GM12865 (cell line): ENCODE data around the gene GALNT9.

Experiments used
- DNase-seq: peaks from one replicate; pipeline ENCODE4 v3.0.0; 2010; ENCODE audit warnings: low read depth
- H3K4me3 ChIP-seq: 2 replicates; pipeline ENCODE4 v1.5.1; 2011; ENCODE audit warnings: mild to moderate bottlenecking, low read depth, low read length, control low read depth
- CTCF ChIP-seq: IDR thresholded peaks from 2 replicates; pipeline ENCODE4 v1.5.1; 2011; ENCODE audit warnings: low read length, control low read depth, low read depth, inconsistent platforms; ENCODE audit not compliant: insufficient read depth; ENCODE audit errors: missing control alignments

Gene GALNT9

GRCh38 chr12:132323171-132324010 lies 6.0 kb downstream of the GALNT9 start:
- DNase-seq, result no peak
- H3K4me3 ChIP-seq, result no peak overlapping the region
- TF ChIP-seq CTCF, result no peak

GRCh38 chr12:132322206-132323132 lies 6.9 kb downstream of the GALNT9 start:
- DNase-seq, result no peak
- H3K4me3 ChIP-seq, result no peak overlapping the region

GRCh38 chr12:132321321-132322118 lies 7.9 kb downstream of the GALNT9 start:
- no peak for TF ChIP-seq CTCF
- DNase-seq, result no peak
- no peak overlapping the region for H3K4me3 ChIP-seq

More at GRCh38 chr12:132322206-132323132, 6.9 kb downstream of the GALNT9 start:
- TF ChIP-seq CTCF, result no peak

- H3K4me3 ChIP-seq, result no peak overlapping the region
- DNase-seq, result no peak
- no peak for TF ChIP-seq CTCF
Measured at GRCh38 chr12:132320767-132321211, 8.6 kb downstream of the GALNT9 start.

GRCh38 chr12:132319991-132320570 lies 9.3 kb downstream of the GALNT9 start:
- no peak for DNase-seq
- no peak overlapping the region for H3K4me3 ChIP-seq
- no peak for TF ChIP-seq CTCF

- no peak for TF ChIP-seq CTCF
- H3K4me3 ChIP-seq, result no peak overlapping the region
- no peak for DNase-seq
Measured at GRCh38 chr12:132319359-132319950, 9.9 kb downstream of the GALNT9 start.
